SK-N-SH (cell line): ENCODE data around the gene NHP2. TPM values are rescaled to one million over a fixed set of nuclear protein-coding genes. Genes with fewer than 3 reads are reported as not detected.
A peak's percentile ranks its signal among the peaks of the same experiment; 100 is the strongest.

Source experiments
- CTCF ChIA-PET: fragments of 300-600, 350-600 bp; formaldehyde crosslinking; extraction: SDS; loops from one replicate; lab custom pipeline; 2021; lab: Yijun Ruan, JAX
- POLR2A ChIA-PET: fragments of 350-600 bp; sonication (Branson Sonifier 250); formaldehyde crosslinking; extraction: SDS; loops from one replicate; lab custom pipeline; 2020; ENCODE audit warnings: antibody characterized with exemption, inconsistent platforms; lab: Yijun Ruan, JAX
- DNase-seq: peaks from one replicate; pipeline ENCODE4 v3.0.0; 2012
- H2AFZ ChIP-seq: fragments of 200-600 bp; sonication (generic); 2 replicates; pipeline ENCODE4 v1.8.1; 2016; ENCODE audit warnings: antibody characterized with exemption, mild to moderate bottlenecking, low read depth
- H3F3A ChIP-seq: fragments of 200-600 bp; sonication (generic); replicated peaks from 2 replicates; pipeline ENCODE3; 2016; ENCODE audit warnings: antibody characterized with exemption, mild to moderate bottlenecking; ENCODE audit not compliant: insufficient read depth
- H3K27ac ChIP-seq, 2 experiments: fragments of 200-500 bp in 1 of 2; fragments of 200-600 bp in 1 of 2; sonication (Bioruptor generic) in 1 of 2; sonication (generic), shearing (Covaris generic) in 1 of 2; 2 replicates each; pipeline versions ENCODE4 v1.5.1 to v1.6.1; 2014 to 2016; ENCODE audit warnings: low read depth in 2 of 2, inconsistent platforms in 1 of 2, low read length in 1 of 2, mild to moderate bottlenecking in 1 of 2, mixed read lengths in 1 of 2
- H3K27me3 ChIP-seq: fragments of 200-600 bp; sonication (generic), shearing (Covaris generic); 2 replicates; pipeline ENCODE4 v1.6.1; 2016; ENCODE audit warnings: mixed run types; ENCODE audit not compliant: insufficient read depth
- H3K36me3 ChIP-seq, 2 experiments: fragments of 200-500 bp in 1 of 2; fragments of 200-600 bp in 1 of 2; sonication (Bioruptor generic) in 1 of 2; sonication (generic) in 1 of 2; replicated peaks in 1 of 2; 2 replicates each; pipeline versions ENCODE3 to v1.5.1; 2014 to 2016; ENCODE audit warnings: low read length in 1 of 2, mild to moderate bottlenecking in 1 of 2; ENCODE audit not compliant: insufficient read depth in 2 of 2, control insufficient read depth in 1 of 2
- H3K4me1 ChIP-seq, 2 experiments: fragments of 200-500 bp in 1 of 2; fragments of 200-600 bp in 1 of 2; sonication (Bioruptor generic) in 1 of 2; sonication (generic), shearing (Covaris generic) in 1 of 2; 2 replicates each; pipeline versions ENCODE4 v1.5.1 to v1.6.1; 2014 to 2016; ENCODE audit warnings: low read depth in 1 of 2, low read length in 1 of 2, mixed run types in 1 of 2; ENCODE audit not compliant: insufficient read depth in 2 of 2, control insufficient read depth in 1 of 2
- H3K4me2 ChIP-seq: fragments of 200-600 bp; sonication (generic), shearing (Covaris generic); 2 replicates; pipeline ENCODE4 v1.6.1; 2017; ENCODE audit warnings: mixed run types
- H3K4me3 ChIP-seq, 2 experiments: fragments of 200-500 bp in 1 of 2; fragments of 200-600 bp in 1 of 2; sonication (Bioruptor generic) in 1 of 2; sonication (generic), shearing (Covaris generic) in 1 of 2; 2 replicates each; pipeline versions ENCODE4 v1.5.1 to v1.8.1; 2014 to 2016; ENCODE audit warnings: low read depth in 2 of 2, inconsistent platforms in 1 of 2, low read length in 1 of 2, mild to moderate bottlenecking in 1 of 2, mixed read lengths in 1 of 2, moderate library complexity in 1 of 2
- H3K79me2 ChIP-seq: fragments of 200-600 bp; sonication (generic); 2 replicates; pipeline ENCODE4 v1.8.1; 2017; ENCODE audit warnings: mild to moderate bottlenecking; ENCODE audit not compliant: insufficient read depth
- H3K9ac ChIP-seq: fragments of 200-600 bp; sonication (generic); 2 replicates; pipeline ENCODE4 v1.6.1; 2017; ENCODE audit warnings: mixed run types
- H3K9me2 ChIP-seq: fragments of 200-600 bp; sonication (generic); 2 replicates; pipeline ENCODE4 v1.6.1; 2017; ENCODE audit warnings: mixed run types
- H3K9me3 ChIP-seq: fragments of 200-600 bp; sonication (generic); 2 replicates; pipeline ENCODE4 v1.6.1; 2017; ENCODE audit warnings: mixed run types, mild to moderate bottlenecking, moderate library complexity
- H4K20me1 ChIP-seq: fragments of 200-600 bp; sonication (generic); 2 replicates; pipeline ENCODE4 v1.6.1; 2017; ENCODE audit warnings: mild to moderate bottlenecking, mixed run types; ENCODE audit not compliant: insufficient read depth
- ELF1 ChIP-seq: IDR thresholded peaks from 2 replicates; pipeline ENCODE4 v1.4.0; 2012
- EP300 ChIP-seq, 2 experiments: IDR thresholded peaks; 2 replicates each; pipeline versions ENCODE4 v1.4.0 to v1.6.1; 2012; ENCODE audit warnings: borderline replicate concordance in 1 of 2, low read depth in 1 of 2, low read length in 1 of 2
- GATA2 ChIP-seq: sonication (generic); formaldehyde crosslinking; IDR thresholded peaks from 2 replicates; pipeline ENCODE4 v1.5.0; 2020; ENCODE audit warnings: mild to moderate bottlenecking, missing genetic modification reagents
- IRF3 ChIP-seq: fragments of 150-350 bp; IDR thresholded peaks from 2 replicates; pipeline ENCODE4 v1.6.1; 2016; ENCODE audit warnings: mild to moderate bottlenecking, low read depth, low read length
- JUND ChIP-seq: IDR thresholded peaks from 2 replicates; pipeline ENCODE4 v1.4.0; 2012
- RAD21 ChIP-seq: IDR thresholded peaks from 2 replicates; pipeline ENCODE4 v1.6.1; 2012; ENCODE audit warnings: mild to moderate bottlenecking, low read length
- REST ChIP-seq: IDR thresholded peaks from 2 replicates; pipeline ENCODE4 v1.6.1; 2012; ENCODE audit warnings: mild to moderate bottlenecking, low read depth, low read length, moderate library complexity
- RFX5 ChIP-seq: IDR thresholded peaks from 2 replicates; pipeline ENCODE4 v1.6.1; 2012; ENCODE audit warnings: mild to moderate bottlenecking, improper control_type of control experiment, low read length
- SIN3A ChIP-seq: IDR thresholded peaks from 2 replicates; pipeline ENCODE4 v1.6.1; 2012; ENCODE audit warnings: low read depth, mild to moderate bottlenecking, low read length, moderate library complexity, borderline replicate concordance
- TEAD4 ChIP-seq: IDR thresholded peaks from 2 replicates; pipeline ENCODE4 v1.4.0; 2012; ENCODE audit warnings: mild to moderate bottlenecking, borderline replicate concordance; ENCODE audit not compliant: insufficient read depth
- USF2 ChIP-seq: fragments of 150-350 bp; IDR thresholded peaks from 2 replicates; pipeline ENCODE4 v1.6.1; 2017; ENCODE audit warnings: antibody characterized with exemption, low read length, low read depth, borderline replicate concordance
- WGBS: methylation state at CpG from one replicate; pipeline ENCODE4 v1.1.6; 2017; ENCODE audit warnings: low lambda C conversion rate; 5-methylcytosine and 5-hydroxymethylcytosine counted together
- polyA plus RNA-seq, 3 experiments: library from polyadenylated mRNA; depleted of rRNA; stranded (reverse); fragments of >200 nt; gene quantifications; 2 replicates each; pipeline ENCODE4 v1.2.3, GENCODE V29; 2012
- TF ChIP-seq, protein P1 (sequence below): IDR thresholded peaks from 2 replicates; pipeline ENCODE4 v1.4.0; 2012; ENCODE audit warnings: low read depth

The NHP2 gene
- polyA plus RNA-seq, 1 of the 3 experiments (the other 2 are of a cell fraction), result 455 TPM

DNA sequence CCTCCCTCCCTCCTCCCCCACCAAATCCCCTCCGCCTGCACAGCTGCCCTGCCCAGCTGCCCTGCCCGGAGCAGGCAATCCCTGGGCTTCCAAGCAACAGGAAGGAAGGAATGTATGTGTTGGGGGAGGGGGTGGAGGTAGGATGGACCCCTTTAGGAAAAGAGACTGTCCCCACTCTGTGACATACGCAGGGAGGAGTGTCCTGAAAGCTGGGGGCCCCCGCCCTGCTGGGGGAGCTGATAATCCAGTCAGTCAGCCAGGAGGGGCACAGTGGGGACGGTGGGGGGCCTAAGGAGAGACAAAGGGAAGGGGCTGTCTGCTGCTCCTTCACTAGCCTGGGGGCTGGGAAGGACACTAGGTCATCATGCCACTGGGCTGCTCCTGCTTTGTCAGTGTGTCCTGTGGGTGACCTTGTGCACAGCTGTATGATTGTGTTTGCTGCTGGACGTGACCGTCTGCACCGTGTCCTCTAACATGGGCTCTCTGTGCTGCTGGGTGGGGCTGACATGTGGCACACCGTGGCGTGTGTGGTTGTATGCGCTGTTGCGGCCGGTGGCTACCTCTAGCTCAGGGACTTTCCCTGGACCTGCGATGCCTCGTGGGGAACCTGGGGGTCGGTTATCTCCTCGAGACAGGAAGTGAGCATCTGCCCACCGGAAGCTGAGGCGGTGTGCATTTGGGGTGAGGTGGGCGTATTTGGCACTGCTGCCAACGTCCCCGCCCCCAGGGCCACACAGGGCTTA, 37.4 kb downstream of the NHP2 start:
- Histone ChIP-seq H3K9me2 (no peaks in the 10 kb centered on the region), H3K4me2 (no peak overlapping the region), H3K9me3 (no peaks in the 10 kb centered on the region), H3K4me1 (peaks cover 0 to 20% of the 10 kb centered on the region in 2 experiments; a peak in 1 of 4 replicates), H3K36me3 (no peaks in the 10 kb centered on the region), H3F3A (no peaks in the 10 kb centered on the region), H3K4me3 (no peak overlapping the region), H2AFZ (no peak overlapping the region), H3K27ac (no peak overlapping the region), H4K20me1 (no peaks in the 10 kb centered on the region), H3K79me2 (no peaks in the 10 kb centered on the region), H3K27me3 (no peaks in the 10 kb centered on the region; the same call in 1 of the 2 replicates), H3K9ac (no peak overlapping the region)
- POLR2A ChIA-PET, result no interaction called here
- TF ChIP-seq GATA2 (CRISPR knock-in tag), result no peak
- no peak for TF ChIP-seq REST
- TF ChIP-seq JUND, result no peak
- no peak for TF ChIP-seq IRF3
- no peak for TF ChIP-seq RFX5
- no peak for TF ChIP-seq SIN3A
- TF ChIP-seq USF2, result no peak
- TF ChIP-seq, protein P1, sequence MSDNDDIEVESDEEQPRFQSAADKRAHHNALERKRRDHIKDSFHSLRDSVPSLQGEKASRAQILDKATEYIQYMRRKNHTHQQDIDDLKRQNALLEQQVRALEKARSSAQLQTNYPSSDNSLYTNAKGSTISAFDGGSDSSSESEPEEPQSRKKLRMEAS, result no peak
- no peak for TF ChIP-seq TEAD4
- TF ChIP-seq ELF1, result no peak
- no peak for TF ChIP-seq EP300 (IDR thresholded peaks at IDR 0.05; ENCODE audit: borderline replicate concordance in 1 of 2, low read depth in 1 of 2, low read length in 1 of 2)
- TF ChIP-seq RAD21, result no peak
- DNase-seq, result peak; percentile 44
- CTCF ChIA-PET, result interaction anchor here (0.9 to 5.5 kb wide), 3 partner anchors 9 to 40 kb away, joined by 3 to 21 read pairs (median 3); no protein-coding TSS in a partner anchor
- WGBS, result 63% methylated on average over 13 of the region's 22 CpGs
